ENCODE results near the gene CFAP73.

The CFAP73 gene

GRCh38 chr12:113118142-113118541 lies 31.4 kb upstream of the CFAP73 start:
- ChIA-PET POLR2A (no interaction called here), CTCF (interaction anchor here (1.8 kb wide), 1 partner anchor 20 kb away, joined by 5 read pairs; no protein-coding TSS in a partner anchor)
- DNase-seq (ENCODE audit: extremely low spot score), result no peak
- TF ChIP-seq CTCF (IDR thresholded peaks at IDR 0.05; ENCODE audit: control extremely low read depth, extremely low read depth, low read depth, missing control alignments), result no peak

DNA sequence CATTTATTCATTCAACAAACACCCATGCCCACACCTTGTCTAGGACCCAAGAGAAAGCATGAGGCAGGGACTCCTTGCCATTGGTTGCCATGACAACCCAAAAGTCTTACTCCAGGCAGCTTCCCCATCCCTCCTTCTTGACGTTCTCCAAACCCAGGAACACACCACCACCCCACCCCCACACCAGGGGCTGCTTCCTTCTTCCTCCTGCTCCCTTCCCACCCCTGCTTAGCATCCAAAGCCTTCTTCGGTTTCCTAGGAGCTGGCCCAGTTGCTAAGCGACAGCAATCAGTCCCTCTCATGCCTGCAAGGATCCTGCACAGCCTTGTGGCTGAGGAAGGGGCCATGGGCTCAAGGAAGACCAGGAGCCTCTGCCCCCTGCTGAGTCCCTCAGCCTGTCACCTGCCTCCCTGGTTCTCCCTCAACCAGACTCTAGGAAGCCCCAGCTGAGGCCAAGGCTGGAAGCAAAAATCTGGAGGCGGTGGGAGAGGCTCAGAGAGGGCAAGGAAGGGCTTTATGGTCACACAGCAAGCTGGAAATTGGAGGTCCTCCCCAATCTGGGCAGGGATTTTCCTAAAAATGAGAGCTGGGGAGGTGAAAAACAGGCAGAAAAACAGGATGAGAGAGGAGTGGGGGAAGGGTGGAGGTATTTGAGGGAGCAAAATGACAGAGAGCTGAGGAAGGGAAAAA lies 29.4 kb upstream of the CFAP73 start:
- TF ChIP-seq CTCF (IDR thresholded peaks at IDR 0.05; ENCODE audit: control extremely low read depth, extremely low read depth, low read depth, missing control alignments), result no peak
- CTCF ChIA-PET, result interaction anchor here (0.8 to 1.8 kb wide), 4 partner anchors 10 to 33 kb away, joined by 3 to 6 read pairs (median 4); no protein-coding TSS in a partner anchor
- POLR2A ChIA-PET, result no interaction called here
- no peak for DNase-seq (ENCODE audit: extremely low spot score)

- DNase-seq (ENCODE audit: extremely low spot score), result no peak
- CTCF ChIA-PET, result interaction anchor here (0.8 to 1.8 kb wide), 6 partner anchors 9 to 53 kb away, joined by 3 to 6 read pairs (median 4); no protein-coding TSS in a partner anchor
- POLR2A ChIA-PET, result no interaction called here
- TF ChIP-seq CTCF (IDR thresholded peaks at IDR 0.05; ENCODE audit: control extremely low read depth, extremely low read depth, low read depth, missing control alignments), result no peak
Observed at GRCh38 chr12:113120670-113121370, 28.7 kb upstream of the CFAP73 start.

DNA sequence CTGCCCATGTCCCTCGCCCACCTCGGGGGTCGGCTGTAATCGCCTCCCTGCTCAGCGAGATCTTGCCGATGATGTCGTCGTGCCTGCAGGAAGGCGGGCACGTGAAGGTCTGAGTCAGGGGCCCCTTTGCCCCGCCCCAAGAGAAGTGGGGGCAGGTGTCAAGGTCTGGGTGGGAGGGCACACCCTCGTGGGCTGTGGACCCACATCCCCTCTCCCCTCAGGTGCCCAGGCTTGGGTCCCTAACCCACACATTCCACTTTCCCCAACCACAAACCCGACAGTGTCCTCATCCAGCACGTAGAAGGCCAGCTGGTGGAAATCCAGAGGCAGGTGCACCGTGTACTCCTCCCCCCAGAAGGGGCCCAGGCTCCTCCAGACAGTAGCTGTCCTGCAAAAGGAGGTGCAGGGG lies 21.7 kb upstream of the CFAP73 start:
- ChIA-PET CTCF (interaction anchor here (1.3 kb wide), 1 partner anchor 26 kb away, joined by 3 read pairs; no protein-coding TSS in a partner anchor), POLR2A (no interaction called here)
- no peak for TF ChIP-seq CTCF (IDR thresholded peaks at IDR 0.05; ENCODE audit: control extremely low read depth, extremely low read depth, low read depth, missing control alignments)
- DNase-seq (ENCODE audit: extremely low spot score), result no peak

DNA sequence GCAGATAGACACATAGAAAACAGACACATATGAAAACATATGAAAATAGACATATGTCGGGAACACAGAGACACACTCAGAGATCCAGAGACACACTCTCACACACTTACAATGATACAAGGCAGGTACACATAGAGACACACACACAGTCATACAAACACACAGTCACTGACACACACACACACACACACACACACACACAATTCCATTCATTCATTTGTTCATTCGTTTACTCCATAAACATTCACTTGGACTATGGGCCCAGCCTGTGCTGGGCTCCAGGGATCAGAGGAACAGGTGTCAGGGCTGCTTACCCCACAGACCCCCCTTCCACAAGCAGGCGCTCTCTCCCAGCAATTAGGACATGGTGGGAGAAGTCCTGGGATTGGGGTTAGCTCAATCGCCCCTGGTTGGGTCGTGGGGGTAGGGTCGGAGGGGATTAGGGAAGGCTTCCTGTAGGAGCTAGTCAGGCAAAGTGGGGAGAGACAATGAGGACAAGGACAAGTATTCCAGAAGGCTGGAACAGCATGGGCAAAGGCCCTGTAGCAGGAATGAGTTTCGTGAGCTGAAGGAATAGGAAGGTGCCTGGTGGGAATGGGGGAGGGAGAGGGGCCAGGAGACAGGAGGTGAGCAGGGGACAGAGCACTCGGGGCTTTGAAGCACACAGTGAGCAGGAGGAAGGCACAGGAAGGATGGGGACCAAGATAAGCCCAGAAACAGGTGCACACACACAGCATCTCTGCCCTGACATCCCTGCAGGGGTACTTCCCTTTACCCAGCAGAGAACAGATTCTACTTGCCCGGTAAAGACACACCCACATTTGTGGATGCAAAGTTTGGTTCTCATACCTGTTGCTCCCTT lies 20.5 kb upstream of the CFAP73 start:
- CTCF ChIA-PET, result interaction anchor here (0.9 to 3.4 kb wide), 3 partner anchors 11 to 82 kb away, joined by 3 to 16 read pairs (median 3); no protein-coding TSS in a partner anchor
- POLR2A ChIA-PET, result no interaction called here
- DNase-seq (ENCODE audit: extremely low spot score), result no peak
- no peak for TF ChIP-seq CTCF (IDR thresholded peaks at IDR 0.05; ENCODE audit: control extremely low read depth, extremely low read depth, low read depth, missing control alignments)

All from GM10248 (cell line).